Measurements from ENCODE around the gene TOGARAM1.

DNA sequence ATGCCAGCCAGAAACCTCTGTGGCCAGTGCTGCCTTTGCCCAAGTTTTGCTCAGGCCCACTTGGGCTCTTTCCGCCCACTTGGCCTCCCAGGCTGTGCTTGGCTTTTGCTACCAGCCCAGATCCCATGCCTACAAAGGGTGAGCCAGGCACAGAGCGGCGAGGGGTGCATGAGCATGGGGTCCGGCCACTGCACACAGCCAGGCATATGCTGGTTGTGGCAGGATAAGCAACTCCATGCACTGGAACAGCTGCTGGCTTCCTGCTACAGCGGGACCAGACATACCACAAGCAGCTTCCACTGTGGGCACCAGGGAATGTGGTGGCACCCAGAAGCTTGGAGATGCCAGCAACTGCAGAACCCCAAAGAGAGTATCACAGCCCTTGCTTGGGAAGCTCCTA, 76.3 kb downstream of the TOGARAM1 start:
- TF ChIP-seq SUZ12 (IDR thresholded peaks at IDR 0.05; ENCODE audit: extremely low read depth, insufficient read depth, insufficient read length) (no peak), ZNF274 (IDR thresholded peaks at IDR 0.05; ENCODE audit: low read depth, low read length) (no peak)
